ENCODE results near the gene GREM2.

GRCh38 chr1:240646571-240647240 is 34.8 kb upstream of the GREM2 start:
- TF ChIP-seq, protein P1, sequence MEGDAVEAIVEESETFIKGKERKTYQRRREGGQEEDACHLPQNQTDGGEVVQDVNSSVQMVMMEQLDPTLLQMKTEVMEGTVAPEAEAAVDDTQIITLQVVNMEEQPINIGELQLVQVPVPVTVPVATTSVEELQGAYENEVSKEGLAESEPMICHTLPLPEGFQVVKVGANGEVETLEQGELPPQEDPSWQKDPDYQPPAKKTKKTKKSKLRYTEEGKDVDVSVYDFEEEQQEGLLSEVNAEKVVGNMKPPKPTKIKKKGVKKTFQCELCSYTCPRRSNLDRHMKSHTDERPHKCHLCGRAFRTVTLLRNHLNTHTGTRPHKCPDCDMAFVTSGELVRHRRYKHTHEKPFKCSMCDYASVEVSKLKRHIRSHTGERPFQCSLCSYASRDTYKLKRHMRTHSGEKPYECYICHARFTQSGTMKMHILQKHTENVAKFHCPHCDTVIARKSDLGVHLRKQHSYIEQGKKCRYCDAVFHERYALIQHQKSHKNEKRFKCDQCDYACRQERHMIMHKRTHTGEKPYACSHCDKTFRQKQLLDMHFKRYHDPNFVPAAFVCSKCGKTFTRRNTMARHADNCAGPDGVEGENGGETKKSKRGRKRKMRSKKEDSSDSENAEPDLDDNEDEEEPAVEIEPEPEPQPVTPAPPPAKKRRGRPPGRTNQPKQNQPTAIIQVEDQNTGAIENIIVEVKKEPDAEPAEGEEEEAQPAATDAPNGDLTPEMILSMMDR (IDR thresholded peaks at IDR 0.05): no peak
- TF ChIP-seq REST (IDR thresholded peaks at IDR 0.05; ENCODE audit: insufficient read depth in 1 of 2, low read depth in 2 of 2, low read length in 1 of 2): no peak
- TF ChIP-seq POLR2AphosphoS5 (IDR thresholded peaks at IDR 0.05; ENCODE audit: low read depth, low read length): no peak
- no peak for TF ChIP-seq SIN3A (IDR thresholded peaks at IDR 0.05; ENCODE audit: borderline replicate concordance, insufficient read depth, low read depth, low read length)
- no peak for TF ChIP-seq TCF7L2 (IDR thresholded peaks at IDR 0.05; ENCODE audit: low read depth, low read length)
